AG20443 (cell line): ENCODE data around the gene DAPK1.

Experiments
- DNase-seq: peaks from one replicate; pipeline ENCODE4 v3.0.0; 2012; ENCODE audit warnings: low spot score, mixed read lengths

Gene DAPK1

GRCh38 chr9:87497604-87498045 lies at the start of gene DAPK1:
Gene DAPK1 (plus strand): TSS chr9:87497867. CDS start chr9:87499078, 1,211 bp downstream.
- DNase-seq: peak; percentile 83

- DNase-seq: no peak
Measured at GRCh38 chr9:87451149-87451548, 46.5 kb upstream of the DAPK1 start.

GRCh38 chr9:87455407-87455806 lies 42.3 kb upstream of the DAPK1 start:
- no peak for DNase-seq

GRCh38 chr9:87461256-87461655 lies 36.4 kb upstream of the DAPK1 start:
- no peak for DNase-seq

- peak; percentile 41 for DNase-seq
Measured at GRCh38 chr9:87464110-87464991, 33.3 kb upstream of the DAPK1 start.

DNA sequence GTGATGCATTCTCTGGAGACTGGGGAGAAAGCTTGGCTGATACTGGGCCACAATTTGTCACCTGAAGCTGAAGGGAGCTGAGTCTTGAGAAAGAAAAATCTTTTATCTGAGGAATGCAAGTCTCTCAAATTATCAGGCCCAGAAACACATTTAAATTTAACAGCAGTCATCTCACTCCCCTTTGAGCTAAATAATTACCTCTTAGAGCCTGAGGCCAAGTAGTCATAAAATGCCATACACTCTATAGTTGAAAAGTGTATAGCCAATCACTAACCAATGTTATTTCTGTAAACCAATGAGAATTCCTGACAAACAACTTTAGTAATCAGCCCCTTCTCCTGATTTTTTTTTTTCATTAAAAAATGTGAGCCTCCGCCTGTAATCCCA lies 32.7 kb upstream of the DAPK1 start:
- DNase-seq: no peak

DNA sequence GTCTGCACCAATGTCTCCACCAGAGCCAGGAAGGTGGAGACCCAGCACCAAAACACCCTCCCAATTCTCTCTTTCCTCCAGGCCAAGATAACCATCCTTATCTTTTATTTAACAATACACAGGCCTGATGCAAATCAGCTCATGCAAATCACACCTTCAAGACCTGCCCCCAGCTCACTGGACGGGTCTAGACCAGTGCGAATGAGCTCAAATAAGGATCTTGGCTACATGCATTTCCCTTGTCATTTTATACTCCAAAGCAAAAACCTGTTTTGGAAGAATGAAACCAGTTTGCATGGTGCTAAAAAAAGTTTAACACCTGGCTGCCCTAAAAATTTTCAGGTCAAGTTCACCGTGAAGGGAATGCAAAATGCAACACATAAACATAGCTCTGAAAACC lies 31.9 kb upstream of the DAPK1 start:
- DNase-seq: no peak

DNA sequence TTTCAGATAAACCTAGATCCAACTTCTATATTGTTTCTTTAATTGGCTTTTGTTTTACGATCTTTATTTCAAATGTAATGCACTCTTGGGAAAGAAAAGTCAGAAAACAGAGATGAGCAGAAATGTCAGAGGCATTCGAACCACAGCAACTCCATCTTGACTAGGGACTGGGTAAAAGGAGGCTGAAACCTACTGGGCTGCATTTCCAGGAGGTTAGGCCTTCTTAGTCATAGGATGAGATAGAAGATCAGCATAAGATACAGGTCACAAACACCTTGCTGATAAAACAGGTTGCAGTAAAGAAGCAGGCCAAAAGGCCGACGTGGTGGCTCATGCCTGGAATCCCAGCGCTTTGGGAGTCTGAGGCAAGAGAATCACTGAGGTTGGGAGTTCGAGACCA lies 30.5 kb upstream of the DAPK1 start:
- DNase-seq: no peak

DNA sequence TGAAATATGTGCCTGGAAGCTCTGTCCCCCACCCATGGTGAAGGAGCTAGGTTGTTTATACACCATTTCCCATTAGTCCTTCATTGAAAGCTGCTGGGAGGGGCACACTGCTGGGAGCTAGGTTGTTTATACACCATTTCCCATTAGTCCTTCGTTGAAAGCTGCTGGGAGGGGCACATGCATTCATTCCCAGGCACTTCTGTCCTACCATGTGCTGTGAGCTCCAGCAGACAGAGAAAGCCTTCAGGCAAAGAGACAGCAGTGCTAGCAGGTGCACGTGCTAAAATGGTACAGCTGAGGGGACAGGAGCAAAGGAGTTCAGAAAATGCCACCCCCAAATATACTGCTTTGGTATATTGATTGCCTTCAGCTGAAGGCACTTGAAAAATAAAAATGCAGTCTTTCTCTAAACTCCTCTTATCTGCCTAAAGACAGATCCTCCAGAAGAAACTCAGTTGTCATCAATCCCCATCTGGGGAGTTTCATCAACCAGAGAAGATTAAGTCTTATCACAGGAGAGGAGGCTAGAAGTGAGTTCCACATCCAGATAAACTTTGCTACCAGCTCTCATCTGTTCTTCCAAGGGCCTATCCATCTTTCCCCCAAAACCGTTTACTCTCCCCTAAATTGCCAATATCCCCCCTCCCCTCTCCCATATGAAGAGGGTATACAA lies 27.7 kb upstream of the DAPK1 start:
- DNase-seq: no peak

- DNase-seq: no peak
Measured at GRCh38 chr9:87471746-87472145, 25.9 kb upstream of the DAPK1 start.

- no peak for DNase-seq
Measured at GRCh38 chr9:87475463-87475862, 22.2 kb upstream of the DAPK1 start.

GRCh38 chr9:87478226-87478992 lies 19.3 kb upstream of the DAPK1 start:
- DNase-seq: no peak

- no peak for DNase-seq
Measured at GRCh38 chr9:87479801-87480201, 17.9 kb upstream of the DAPK1 start.

GRCh38 chr9:87481890-87482855 lies 15.5 kb upstream of the DAPK1 start:
- DNase-seq: no peak

DNA sequence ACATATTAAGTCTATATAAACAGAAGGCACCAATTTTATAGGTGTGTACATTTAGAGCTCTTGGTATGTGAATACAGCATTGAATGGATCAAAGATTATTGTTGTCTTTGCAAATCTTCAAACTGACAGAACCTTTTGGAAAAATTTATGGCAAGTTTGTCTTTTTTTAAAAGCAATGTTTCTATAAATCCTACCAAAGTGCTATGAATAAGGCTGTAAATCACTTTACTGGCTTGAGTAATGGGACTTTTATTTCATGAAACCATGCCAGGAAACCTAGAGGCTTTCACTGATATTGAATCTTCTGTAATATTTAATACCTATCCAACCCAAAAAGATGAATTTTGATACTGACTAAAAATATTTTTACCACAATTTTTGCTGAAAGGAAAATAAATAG lies 7.4 kb upstream of the DAPK1 start:
- DNase-seq: no peak

DNA sequence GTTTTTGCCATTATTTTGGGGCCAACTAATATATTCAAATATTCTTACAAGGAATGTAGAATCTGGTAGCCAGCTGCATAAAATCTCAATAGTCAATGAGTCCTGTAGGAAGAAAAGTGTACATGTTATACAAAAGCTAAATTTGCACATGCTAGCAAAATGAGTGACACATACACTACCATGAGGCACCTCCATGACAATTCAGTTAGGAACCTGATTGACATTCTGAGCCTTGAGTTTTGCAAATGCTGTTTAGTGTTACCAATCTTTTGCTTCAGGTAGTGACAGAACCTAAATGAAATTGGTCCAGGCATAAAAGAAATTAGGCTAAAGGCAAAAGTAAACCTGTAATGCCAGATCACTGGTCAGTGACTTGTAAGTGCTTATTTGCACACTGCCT lies 6.8 kb upstream of the DAPK1 start:
- no peak for DNase-seq

GRCh38 chr9:87491523-87491922 lies 6.1 kb upstream of the DAPK1 start:
- DNase-seq: no peak

DNA sequence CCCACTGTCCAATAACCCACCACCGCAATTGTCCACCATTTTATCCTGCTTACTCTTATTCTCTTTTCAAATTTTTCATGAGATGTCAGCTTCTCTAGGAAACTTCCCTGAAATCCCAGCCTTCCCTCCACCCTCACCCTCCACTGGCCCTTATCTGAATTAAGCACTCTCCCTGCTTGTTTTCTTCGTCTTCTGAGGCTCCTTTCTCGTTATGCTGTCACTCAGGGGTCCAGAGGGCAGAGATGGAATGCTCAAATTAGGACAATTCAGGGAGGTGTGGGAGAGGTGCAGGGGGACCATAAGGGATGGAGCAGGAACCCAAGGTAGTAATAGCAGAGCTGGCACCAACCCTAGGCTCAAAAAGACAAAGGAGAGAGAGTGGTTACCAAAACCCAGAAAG lies 5.0 kb upstream of the DAPK1 start:
- no peak for DNase-seq

- DNase-seq: peak; percentile 21
Measured at GRCh38 chr9:87494970-87495471, 2.6 kb upstream of the DAPK1 start.

DNA sequence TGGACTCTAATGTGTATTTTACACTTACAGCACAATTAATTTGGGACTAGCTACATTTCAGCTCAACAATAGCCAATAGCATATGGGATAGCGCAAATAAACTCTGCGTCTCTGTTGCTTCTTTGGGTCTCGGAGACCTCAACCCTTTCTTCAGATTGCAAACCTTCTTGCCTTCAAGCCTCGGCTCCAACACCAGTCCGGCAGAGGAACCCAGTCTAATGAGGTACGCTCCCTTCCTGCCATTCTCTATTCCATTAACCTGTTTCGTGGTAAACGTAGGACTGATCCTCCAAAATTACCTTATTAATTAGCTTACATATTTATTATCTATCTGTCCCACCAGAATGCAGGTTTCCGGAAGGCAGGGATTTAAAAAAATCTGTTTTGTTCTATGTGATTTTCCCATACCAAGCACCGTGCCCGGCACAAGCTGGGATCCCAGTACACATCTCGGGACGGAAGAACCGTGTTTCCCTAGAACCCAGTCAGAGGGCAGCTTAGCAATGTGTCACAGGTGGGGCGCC lies 525 bp upstream of the DAPK1 start:
- no peak for DNase-seq
